Stimulated activated CD8-positive, alpha-beta memory T cell treated with anti-CD3 and anti-CD28 coated beads, Interleukin-2, amount 100 ng/mL, for 1 hour (primary cell): Measurements from ENCODE around the gene APOL4.
"Not testable (repeated sequence)": the region's sequence is repeated elsewhere in the genome, so short reads cannot be mapped to it uniquely, and the experiment has no call there.

ENCODE experiments used
- DNase-seq, 2 donors: peaks; one replicate each; pipeline ENCODE4 v3.0.0-alpha.2; 2020; ENCODE audit warnings: low read depth in 2 of 2

Gene APOL4

DNA sequence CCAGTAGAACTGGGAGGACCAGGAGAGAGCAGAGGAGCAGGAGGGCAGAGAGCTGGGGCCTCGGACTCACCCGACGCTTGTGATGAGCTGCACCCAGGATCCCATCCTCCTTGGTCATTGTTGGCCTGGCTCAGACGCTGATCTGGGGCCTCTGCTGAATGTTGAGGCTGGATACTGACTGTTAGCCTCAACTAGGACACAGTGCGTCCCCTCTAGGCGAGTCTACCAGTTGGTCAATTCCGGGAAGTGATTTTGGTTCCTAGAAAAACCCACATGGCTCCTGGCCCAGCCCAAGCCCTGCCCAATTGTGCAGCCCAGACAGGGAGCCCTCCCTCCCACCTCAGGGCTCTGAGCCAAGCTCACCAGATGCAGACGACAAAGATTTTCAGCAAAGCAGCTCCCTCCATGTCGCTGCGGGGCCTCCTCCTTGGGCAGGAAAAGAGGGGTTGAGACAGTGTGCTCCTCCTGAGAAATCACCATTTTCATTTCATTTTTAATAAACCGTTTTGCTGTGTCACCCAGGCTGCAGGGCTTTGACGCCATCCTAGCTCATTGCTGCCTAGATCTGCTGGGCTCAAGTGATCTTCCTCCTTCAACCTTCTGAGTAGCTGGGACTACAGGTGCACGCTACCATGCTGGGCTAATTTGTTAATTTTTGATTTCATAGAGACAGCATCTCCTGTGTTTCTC lies at the start of gene APOL4:
Gene APOL4, minus strand, starts transcription at position 180 of the 690 bp plus-strand sequence. Its CDS starts 75 bp downstream, at position 105.
- no peak for DNase-seq

- DNase-seq, result not testable (repeated sequence)
Observed at GRCh38 chr22:36250292-36250960, 48.8 kb upstream of the APOL4 start.

DNA sequence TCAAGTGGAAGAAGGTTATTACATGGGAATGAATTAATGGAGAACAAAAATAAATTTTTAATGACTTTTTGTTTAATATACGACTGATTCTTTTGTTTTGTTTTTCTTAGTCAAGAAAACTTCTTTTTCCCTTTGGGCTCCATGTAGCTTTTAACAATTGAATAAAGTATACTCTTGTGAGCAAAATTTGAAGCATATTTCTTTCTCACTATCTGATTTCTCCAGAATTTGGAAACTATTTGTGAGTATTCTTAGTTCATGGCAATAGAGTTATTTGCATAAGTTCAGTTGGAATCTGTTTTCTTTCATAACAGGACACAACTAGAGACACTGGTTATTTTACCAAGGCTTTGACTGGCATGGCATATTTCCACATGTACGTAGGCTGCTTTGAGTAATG lies 47.6 kb upstream of the APOL4 start:
- DNase-seq, result no peak

DNA sequence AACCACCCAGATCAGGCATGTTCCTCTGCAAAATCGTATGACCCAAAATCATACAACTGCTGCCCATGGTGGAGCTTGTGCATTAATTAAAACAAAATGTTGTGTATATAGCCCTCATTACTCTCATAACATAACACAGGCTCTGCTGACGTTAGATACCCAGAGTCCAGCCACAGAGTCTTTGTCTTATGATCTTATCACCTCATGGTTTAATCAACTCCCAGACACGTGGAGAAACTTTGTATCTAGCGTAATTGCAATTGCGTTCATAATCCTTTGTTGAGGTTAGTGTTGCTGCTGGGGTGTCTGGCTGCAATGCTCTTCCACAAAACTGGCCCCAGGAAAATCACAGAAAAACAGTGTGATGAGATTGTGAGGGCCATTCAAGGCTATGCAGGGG lies 46.3 kb upstream of the APOL4 start:
- no peak for DNase-seq

DNA sequence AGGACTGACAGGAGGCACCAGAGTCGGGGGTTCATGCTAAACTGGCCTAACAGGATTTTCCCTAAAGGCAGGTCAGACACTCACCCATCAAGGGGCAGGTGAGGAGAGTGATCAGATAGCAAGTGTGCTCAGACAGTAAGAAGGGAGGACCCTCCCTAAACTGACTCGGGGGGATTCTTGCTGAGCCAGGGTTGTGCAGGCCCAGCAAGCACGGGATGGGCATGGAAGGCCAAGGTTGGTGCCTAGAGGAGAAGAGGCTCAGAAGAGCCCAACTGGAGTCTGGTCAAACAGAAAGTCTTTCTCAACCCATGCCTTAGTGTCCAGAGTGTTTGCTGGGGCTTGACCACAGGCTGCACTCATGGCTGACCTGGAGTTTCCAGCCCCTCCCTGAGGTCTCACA lies 45.1 kb upstream of the APOL4 start:
- no peak for DNase-seq

DNA sequence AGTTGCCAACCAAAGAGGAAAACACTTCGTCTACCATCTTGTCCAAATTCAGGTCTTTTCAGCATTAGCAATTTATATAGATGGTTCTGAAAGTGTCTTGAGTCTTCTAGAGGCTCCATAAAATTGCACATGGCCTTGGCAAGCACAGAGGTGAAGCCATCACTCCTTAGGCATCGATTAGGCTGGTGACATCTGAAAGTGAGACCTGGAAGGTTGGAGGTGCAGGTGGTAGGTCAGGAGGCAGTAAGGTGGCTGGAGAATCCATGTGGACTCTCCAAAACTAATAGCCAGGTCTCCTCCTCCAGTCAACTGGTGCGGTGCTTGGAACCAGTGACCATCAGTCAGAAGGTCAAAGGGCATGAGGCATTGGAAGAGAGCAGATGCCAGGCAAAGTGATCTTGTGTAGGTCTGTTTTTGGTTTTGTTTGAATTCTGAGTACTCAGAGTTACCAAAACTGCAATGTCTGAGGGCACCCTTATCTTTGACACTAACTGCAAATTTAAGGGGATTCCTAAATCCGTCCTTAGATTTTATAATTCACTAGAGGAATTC lies 44.3 kb upstream of the APOL4 start:
- no peak for DNase-seq

GRCh38 chr22:36244522-36245391 lies 43.1 kb upstream of the APOL4 start:
- DNase-seq, result no peak

DNA sequence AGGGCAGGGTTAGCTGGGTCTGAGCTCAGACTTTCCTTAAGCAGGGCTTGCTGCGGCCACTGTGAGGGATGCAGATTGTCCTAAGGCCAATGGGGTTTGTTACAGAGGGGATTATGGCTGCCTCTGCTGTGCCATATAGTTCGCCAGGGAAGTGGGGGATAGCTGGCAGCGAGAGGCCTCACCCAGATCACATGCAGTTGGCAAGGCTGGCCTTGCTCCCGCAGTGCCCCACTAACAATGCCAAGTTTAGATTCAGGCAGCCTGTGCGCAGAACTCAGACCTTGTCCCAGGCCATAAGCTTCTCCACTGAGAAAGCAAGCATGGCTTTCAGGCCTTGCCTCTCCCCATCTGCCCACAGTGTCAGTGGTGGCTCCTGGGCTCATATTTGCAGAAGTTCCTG lies 42.4 kb upstream of the APOL4 start:
- DNase-seq, result no peak

- peak; percentile 59 to 72 for DNase-seq
Observed at GRCh38 chr22:36239401-36240171, 38.0 kb upstream of the APOL4 start, which contains the start of gene APOL2. APOL2 (minus strand) TSS chr22:36239527; CDS start chr22:36233162, 6,365 bp downstream.

DNA sequence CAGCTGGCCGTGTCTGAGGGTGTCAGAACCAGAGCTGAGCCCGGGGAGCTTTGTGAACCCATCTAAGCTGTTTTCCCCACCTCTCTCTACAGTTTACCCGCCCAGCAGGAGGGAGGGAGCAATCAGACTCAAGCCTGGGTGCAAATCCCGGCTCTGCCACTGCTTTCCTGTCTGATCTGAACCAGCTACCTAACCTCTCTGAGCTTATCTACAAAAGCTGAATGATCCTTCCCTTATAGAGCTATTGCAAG lies 37.5 kb upstream of the APOL4 start:
- DNase-seq, result no peak

- DNase-seq, result no peak
Observed at GRCh38 chr22:36238373-36239149, 37.0 kb upstream of the APOL4 start.

GRCh38 chr22:36237462-36238372 lies 36.1 kb upstream of the APOL4 start:
- no peak for DNase-seq

- no peak for DNase-seq
Observed at GRCh38 chr22:36236388-36237319, 35.0 kb upstream of the APOL4 start.

GRCh38 chr22:36235585-36235984 lies 34.0 kb upstream of the APOL4 start:
- no peak for DNase-seq

GRCh38 chr22:36234919-36235318 lies 33.3 kb upstream of the APOL4 start:
- no peak for DNase-seq

DNA sequence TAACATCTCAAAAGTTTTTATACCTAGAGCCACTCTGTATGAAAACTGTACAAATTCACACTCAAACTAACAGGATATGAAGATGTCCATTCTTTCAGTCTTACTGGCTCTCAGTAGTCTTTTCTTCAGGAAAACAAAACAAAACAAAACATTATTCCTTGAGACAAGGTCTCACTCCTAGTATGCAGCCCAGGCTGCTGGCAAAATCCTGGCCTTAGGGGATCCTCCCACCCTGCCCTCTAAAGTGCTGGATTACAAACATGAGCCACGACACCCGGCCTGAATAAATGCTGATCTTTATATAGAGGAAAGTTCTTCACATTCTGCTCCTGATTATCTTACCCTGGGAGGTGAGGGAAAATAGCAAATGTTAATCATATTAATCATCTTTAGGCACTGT lies 32.6 kb upstream of the APOL4 start:
- DNase-seq, result no peak

GRCh38 chr22:36233796-36234195 lies 32.2 kb upstream of the APOL4 start:
- DNase-seq, result no peak

GRCh38 chr22:36232715-36233401 lies 31.2 kb upstream of the APOL4 start:
- DNase-seq, result no peak
